Gastrocnemius medialis (tissue), 4 donors: ENCODE measurements around the gene OTUD7B.

Experiments
- CTCF ChIP-seq, 5 experiments: fragments of 450-650 bp in 3 of 5; fragments of 200-600 bp in 2 of 5; sonication (generic) in 2 of 5; IDR thresholded peaks in 4 of 5; conservative IDR thresholded peaks in 1 of 5; 1 replicate in 4 of 5; 2 replicates in 1 of 5; pipeline ENCODE4 v1.5.1; 2016 to 2019; ENCODE audit warnings: antibody characterized with exemption in 5 of 5, mild to moderate bottlenecking in 3 of 5, moderate library complexity in 3 of 5
- POLR2A ChIP-seq, 2 donors: fragments of 450-650 bp; IDR thresholded peaks; one replicate each; pipeline ENCODE4 v1.6.1; 2017; ENCODE audit warnings: antibody characterized with exemption in 2 of 2, mild to moderate bottlenecking in 2 of 2, moderate library complexity in 2 of 2

GRCh38 chr1:149967041-149967440 lies 43.5 kb downstream of the OTUD7B start:
- TF ChIP-seq CTCF (IDR thresholded peaks at IDR 0.05 in 4 of 5, conservative IDR thresholded peaks at IDR 0.05 in 1 of 5) (no peak), POLR2A (IDR thresholded peaks at IDR 0.05) (no peak)
